WERI-Rb-1 (cell line): ENCODE results near the gene PAH.

Source experiments
- DNase-seq: peaks from one replicate; pipeline ENCODE4 v3.0.0-alpha.2; 2020
- H3K27ac ChIP-seq: fragments of 250-450 bp; sonication (Bioruptor Pico); 2 replicates; pipeline ENCODE4 v1.5.1; 2020; ENCODE audit warnings: mild to moderate bottlenecking, moderate library complexity
- H3K27me3 ChIP-seq: fragments of 250-450 bp; sonication (Bioruptor Pico); 2 replicates; pipeline ENCODE4 v1.5.1; 2021; ENCODE audit warnings: mild to moderate bottlenecking, low read depth, moderate library complexity; ENCODE audit not compliant: insufficient read depth, severe bottlenecking
- H3K36me3 ChIP-seq: fragments of 250-450 bp; sonication (Bioruptor Pico); 2 replicates; pipeline ENCODE4 v1.5.1; 2020; ENCODE audit warnings: mild to moderate bottlenecking, moderate library complexity
- H3K4me3 ChIP-seq: 2 replicates; pipeline ENCODE4 v1.5.1; 2011; ENCODE audit warnings: low read depth, mild to moderate bottlenecking, control low read depth, low read length
- H3K9me3 ChIP-seq: fragments of 250-450 bp; sonication (Bioruptor Pico); 2 replicates; pipeline ENCODE4 v1.5.1; 2021; ENCODE audit warnings: mild to moderate bottlenecking, moderate library complexity; ENCODE audit not compliant: severe bottlenecking
- CTCF ChIP-seq: IDR thresholded peaks from 2 replicates; pipeline ENCODE4 v1.5.1; 2011; ENCODE audit warnings: low read depth, mild to moderate bottlenecking, control low read depth, inconsistent platforms, low read length

The PAH gene

GRCh38 chr12:102962986-102963385, 45.9 kb upstream of the PAH start:
- no peaks in the 10 kb centered on the region for H3K36me3 ChIP-seq
- peaks cover 9% of the 10 kb centered on the region for H3K9me3 ChIP-seq
- TF ChIP-seq CTCF = no peak
- H3K4me3 ChIP-seq = no peak overlapping the region
- H3K27me3 ChIP-seq = peaks cover 11% of the 10 kb centered on the region
- H3K27ac ChIP-seq = no peak overlapping the region
- no peak for DNase-seq

- no peaks in the 10 kb centered on the region for H3K36me3 ChIP-seq
- peaks cover 11% of the 10 kb centered on the region for H3K27me3 ChIP-seq
- no peak for DNase-seq
- H3K9me3 ChIP-seq = peaks cover 9% of the 10 kb centered on the region
- no peak overlapping the region for H3K27ac ChIP-seq
- no peak overlapping the region for H3K4me3 ChIP-seq
- TF ChIP-seq CTCF = no peak
Observed at GRCh38 chr12:102962532-102962931, 45.5 kb upstream of the PAH start.

GRCh38 chr12:102961466-102961855, 44.4 kb upstream of the PAH start:
- Histone ChIP-seq H3K36me3 (no peaks in the 10 kb centered on the region), H3K27me3 (peaks cover 15% of the 10 kb centered on the region), H3K27ac (no peak overlapping the region), H3K9me3 (peaks cover 9% of the 10 kb centered on the region), H3K4me3 (no peak overlapping the region)
- TF ChIP-seq CTCF = no peak
- no peak for DNase-seq

GRCh38 chr12:102960766-102961465, 43.9 kb upstream of the PAH start:
- no peaks in the 10 kb centered on the region for H3K36me3 ChIP-seq
- TF ChIP-seq CTCF = no peak
- H3K4me3 ChIP-seq = no peak overlapping the region
- no peak for DNase-seq
- H3K27me3 ChIP-seq = peaks cover 15% of the 10 kb centered on the region
- H3K9me3 ChIP-seq = peaks cover 9% of the 10 kb centered on the region
- H3K27ac ChIP-seq = no peak overlapping the region

- no peak for DNase-seq
- no peak for TF ChIP-seq CTCF
- no peaks in the 10 kb centered on the region for H3K36me3 ChIP-seq
Observed at GRCh38 chr12:102959391-102959790, 42.3 kb upstream of the PAH start.

GRCh38 chr12:102958830-102959176, 41.8 kb upstream of the PAH start:
- Histone ChIP-seq H3K27me3 (peaks cover 15% of the 10 kb centered on the region), H3K4me3 (peak overlapping the region; percentile 48; the same call in 1 of the 2 replicates), H3K27ac (no peak overlapping the region), H3K9me3 (peaks cover 4% of the 10 kb centered on the region), H3K36me3 (no peaks in the 10 kb centered on the region)
- DNase-seq = no peak
- TF ChIP-seq CTCF = no peak

More at GRCh38 chr12:102959391-102959790, 42.3 kb upstream of the PAH start:
- no peak overlapping the region for H3K27ac ChIP-seq
- peaks cover 9% of the 10 kb centered on the region for H3K9me3 ChIP-seq
- peaks cover 15% of the 10 kb centered on the region for H3K27me3 ChIP-seq
- H3K4me3 ChIP-seq = no peak overlapping the region
